Measurements from ENCODE around the gene SHISA6.

SHISA6 gene

GRCh38 chr17:11458279-11458678 is 217.3 kb downstream of the SHISA6 start:
- DNase-seq (ENCODE audit: low read depth in 2 of 2): no peak

DNA sequence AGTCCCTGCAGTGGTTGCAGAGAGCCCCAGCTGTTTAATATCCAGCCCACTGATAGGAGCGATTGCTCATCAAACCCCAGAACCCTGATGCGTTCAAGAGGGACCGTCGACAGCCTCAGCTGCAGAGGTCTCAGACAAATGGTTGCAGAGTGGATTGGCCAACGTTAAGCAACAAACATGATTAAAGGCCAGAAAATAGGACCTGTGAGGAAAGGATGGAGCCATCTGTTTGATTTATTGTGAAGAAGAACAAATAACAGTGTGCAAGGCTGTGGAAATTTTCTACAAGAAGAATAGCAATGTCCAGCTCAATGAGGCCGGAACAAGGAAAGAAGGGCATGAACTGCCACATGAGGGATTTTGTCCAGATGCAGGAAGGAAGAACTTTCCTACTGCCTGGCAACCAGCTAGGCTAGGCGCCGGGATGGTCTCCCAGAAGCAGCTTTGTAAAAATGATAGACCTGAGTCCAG is 218.9 kb downstream of the SHISA6 start:
- DNase-seq (ENCODE audit: low read depth in 2 of 2): no peak

- no peak for DNase-seq (ENCODE audit: low read depth in 2 of 2)
These were observed 221.1 kb downstream of the SHISA6 start for GRCh38 chr17:11461993-11462548.

DNA sequence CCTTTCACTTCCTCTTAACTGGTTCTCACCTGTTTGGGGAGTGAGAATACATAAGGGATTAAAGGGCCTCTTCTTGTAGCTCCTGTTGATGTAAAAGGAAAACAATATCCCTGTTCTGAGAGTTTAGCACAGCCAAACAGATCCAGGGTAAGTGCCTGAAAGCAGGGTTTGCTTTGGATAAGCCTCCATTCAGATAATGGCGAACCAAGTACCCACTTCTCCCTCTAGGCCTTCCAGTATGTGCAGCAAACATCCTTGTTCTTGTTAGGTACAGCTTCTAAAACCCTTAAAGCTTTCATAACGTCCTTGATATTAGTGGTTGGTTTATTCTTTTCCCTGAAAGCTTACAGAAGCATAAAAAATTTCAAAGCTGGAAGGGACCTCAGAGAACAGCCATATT is 226.6 kb downstream of the SHISA6 start:
- DNase-seq (ENCODE audit: low read depth in 2 of 2): no peak

GRCh38 chr17:11485336-11486100 is 244.5 kb downstream of the SHISA6 start:
- no peak for DNase-seq (ENCODE audit: low read depth in 2 of 2)

GRCh38 chr17:11486101-11486867 is 245.3 kb downstream of the SHISA6 start:
- DNase-seq (ENCODE audit: low read depth in 2 of 2): no peak

- DNase-seq (ENCODE audit: low read depth in 2 of 2): no peak
These were observed 245.9 kb downstream of the SHISA6 start for GRCh38 chr17:11486868-11487310.

DNA sequence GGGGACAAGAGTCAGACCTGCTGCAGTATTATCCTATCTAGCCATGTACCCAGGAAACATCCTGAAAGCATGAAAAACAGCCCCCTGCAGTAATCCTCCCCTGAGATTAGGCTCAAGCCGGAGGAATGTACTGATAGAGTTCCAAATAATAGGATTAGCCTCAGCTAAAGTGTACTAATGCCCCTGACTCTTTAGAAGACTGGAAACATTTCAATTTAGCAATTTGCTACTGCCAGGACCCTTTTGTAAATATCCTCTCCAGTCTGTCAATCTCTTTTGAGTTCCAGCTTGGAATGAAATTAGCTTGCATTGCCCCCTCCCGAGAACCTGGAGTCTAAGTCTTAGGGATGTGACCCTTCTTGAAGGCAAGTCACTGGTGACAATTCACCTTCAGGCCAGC is 246.5 kb downstream of the SHISA6 start:
- DNase-seq (ENCODE audit: low read depth in 2 of 2): no peak

- no peak for DNase-seq (ENCODE audit: low read depth in 2 of 2)
These were observed 247.4 kb downstream of the SHISA6 start for GRCh38 chr17:11488407-11488806.

- DNase-seq (ENCODE audit: low read depth in 2 of 2): no peak
These were observed 249.2 kb downstream of the SHISA6 start for GRCh38 chr17:11490171-11490755.

- DNase-seq (ENCODE audit: low read depth in 2 of 2): no peak
These were observed 251.5 kb downstream of the SHISA6 start for GRCh38 chr17:11492511-11492910.

DNA sequence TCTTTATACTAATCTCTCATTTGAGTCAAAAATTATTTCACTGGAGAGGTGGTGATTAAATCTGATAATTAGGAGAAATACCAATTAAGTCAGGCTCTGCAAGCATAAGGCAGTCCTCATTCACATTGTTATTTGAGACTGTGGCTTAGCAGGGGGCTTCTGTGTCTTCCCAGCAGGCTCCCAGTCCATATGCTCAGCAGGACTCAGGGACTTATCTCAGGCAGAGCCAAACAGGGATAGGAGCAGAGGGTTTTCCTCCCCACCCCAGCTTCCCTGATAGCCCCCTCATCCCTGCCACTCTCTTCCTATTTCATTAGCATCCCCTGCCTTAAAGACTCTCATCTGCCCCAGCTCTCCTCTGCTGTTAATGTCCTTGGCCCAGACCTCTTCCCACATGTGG is 252.9 kb downstream of the SHISA6 start:
- no peak for DNase-seq (ENCODE audit: low read depth in 2 of 2)

GRCh38 chr17:11495613-11496012 is 254.6 kb downstream of the SHISA6 start:
- no peak for DNase-seq (ENCODE audit: low read depth in 2 of 2)

- DNase-seq (ENCODE audit: low read depth in 2 of 2): no peak
These were observed 258.9 kb downstream of the SHISA6 start for GRCh38 chr17:11499881-11500280.

DNA sequence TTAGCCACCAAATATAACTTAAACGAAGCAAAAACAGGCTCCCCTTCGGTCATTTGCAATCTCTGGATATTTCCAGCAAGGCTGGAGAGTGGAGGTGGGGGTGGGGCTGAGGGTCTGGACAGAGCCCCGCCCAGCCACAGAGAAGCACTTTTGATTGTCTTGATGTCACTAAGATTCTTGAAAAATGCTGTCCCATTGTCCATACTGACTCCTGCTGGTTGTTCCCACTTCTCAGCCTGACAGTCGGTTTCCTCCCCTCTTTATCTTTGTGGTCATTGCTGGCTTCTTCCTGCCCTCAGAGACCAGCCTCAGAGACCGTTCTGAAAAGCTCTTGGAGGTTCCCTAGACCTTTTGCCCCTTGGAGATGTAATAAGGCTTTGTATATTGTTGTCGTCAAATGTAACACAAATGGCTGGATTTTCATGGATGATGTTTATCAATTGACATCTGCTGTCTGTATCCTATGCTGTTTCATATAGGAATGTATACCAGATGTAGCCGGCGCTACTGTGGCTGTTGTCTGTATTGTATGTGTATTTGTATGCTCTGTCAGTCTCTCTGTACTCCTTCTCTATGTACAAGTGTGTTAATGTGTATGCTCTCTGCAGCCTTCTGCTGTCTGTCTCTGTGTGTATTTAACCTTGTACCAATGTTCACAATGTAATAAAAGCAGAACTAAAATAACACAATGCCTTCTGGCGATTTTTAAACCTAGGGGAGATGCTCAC is 262.5 kb downstream of the SHISA6 start:
- no peak for DNase-seq (ENCODE audit: low read depth in 2 of 2)

- DNase-seq (ENCODE audit: low read depth in 2 of 2): no peak
These were observed 265.6 kb downstream of the SHISA6 start for GRCh38 chr17:11506635-11507034.

- no peak for DNase-seq (ENCODE audit: low read depth in 2 of 2)
These were observed 270.7 kb downstream of the SHISA6 start for GRCh38 chr17:11511696-11512095.

DNA sequence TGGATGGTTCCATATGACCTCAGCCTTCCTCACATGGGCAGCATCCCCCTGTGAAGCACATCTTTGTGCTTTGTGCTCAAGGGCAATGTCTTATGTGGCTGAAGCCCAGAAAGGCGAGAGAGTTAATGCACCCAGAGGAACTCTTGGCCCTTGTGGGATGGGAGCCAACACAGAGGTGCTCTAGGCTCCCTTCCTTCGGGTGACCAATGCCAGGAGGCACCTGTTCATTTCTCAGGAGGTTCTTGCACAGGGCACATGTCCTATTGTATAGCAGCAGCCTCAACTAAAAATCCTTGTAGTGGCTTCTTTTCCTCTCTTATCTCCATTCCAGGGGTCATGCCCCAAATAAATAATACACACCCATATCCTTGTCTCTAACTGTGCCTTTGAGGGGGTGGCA is 273.6 kb downstream of the SHISA6 start:
- DNase-seq (ENCODE audit: low read depth in 2 of 2): no peak

GRCh38 chr17:11514981-11515680 is 274.1 kb downstream of the SHISA6 start:
- DNase-seq (ENCODE audit: low read depth in 2 of 2): no peak

GRCh38 chr17:11515901-11516300 is 274.9 kb downstream of the SHISA6 start:
- no peak for DNase-seq (ENCODE audit: low read depth in 2 of 2)

DNA sequence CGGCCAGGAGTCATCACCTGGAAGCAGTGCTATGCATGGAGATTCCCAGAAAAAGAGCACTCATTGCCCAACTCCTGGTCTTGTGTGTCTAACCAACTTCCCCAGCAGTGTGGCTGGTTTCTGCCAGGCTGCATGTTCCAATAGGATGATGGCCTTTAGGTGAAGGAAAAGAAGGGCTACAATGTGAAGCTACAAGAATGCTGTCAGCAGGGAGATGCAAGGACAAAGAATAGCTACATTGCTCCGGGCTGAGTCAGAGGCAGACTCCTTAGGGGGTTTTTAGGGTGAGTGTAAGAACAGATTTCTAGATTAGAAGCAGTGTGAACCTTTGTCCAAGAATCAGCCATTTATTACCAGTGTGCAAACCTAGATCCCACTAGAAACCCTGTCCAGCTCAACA is 294.2 kb downstream of the SHISA6 start:
- DNase-seq (ENCODE audit: low read depth in 2 of 2): no peak

All from activated CD8-positive, alpha-beta memory T cell treated with anti-CD3 and anti-CD28 coated beads for 4 hours (primary cell).